Fibroblast of skin of left biceps (primary cell): ENCODE data around the gene PCDHGA1.

Experiments
- DNase-seq, 2 experiments: peaks; one replicate each; pipeline ENCODE4 v3.0.0-alpha.2; 2013; ENCODE audit warnings: low read depth in 2 of 2

Gene PCDHGA1

DNA sequence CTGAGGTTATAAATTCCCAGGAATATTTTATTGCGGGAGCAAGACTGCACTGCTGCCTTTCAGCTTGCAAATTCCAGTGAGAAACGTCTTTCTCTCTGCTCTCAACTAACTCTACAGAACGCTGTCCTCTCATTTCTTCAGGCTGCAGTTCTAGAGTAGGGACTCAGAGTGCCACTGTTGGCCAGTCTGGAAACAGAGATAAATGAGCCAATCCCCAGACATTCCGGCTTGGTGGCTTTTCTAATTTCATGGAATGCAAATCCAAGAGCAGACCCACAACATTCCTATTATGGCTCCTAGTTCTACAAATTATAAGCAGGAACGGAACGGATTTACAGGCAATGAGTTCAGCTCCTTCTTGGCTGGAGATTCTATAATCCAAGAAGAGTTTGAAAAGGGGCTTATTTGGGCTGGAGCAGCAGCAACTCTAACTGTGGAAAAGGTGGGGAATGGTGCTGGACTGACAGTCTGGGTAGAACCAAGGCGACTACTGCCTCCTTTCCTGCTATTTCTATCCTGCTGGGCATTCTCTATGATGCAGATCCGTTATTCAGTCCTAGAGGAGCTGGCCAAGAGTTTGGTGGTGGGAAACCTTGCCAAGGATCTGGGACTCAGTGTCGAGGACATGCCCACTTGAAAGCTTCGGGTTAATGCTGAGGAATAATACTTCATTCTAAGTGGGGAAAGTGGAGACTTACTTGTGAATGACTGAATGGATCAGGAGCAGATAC lies 109.3 kb downstream of the PCDHGA1 start:
- no peak for DNase-seq

DNA sequence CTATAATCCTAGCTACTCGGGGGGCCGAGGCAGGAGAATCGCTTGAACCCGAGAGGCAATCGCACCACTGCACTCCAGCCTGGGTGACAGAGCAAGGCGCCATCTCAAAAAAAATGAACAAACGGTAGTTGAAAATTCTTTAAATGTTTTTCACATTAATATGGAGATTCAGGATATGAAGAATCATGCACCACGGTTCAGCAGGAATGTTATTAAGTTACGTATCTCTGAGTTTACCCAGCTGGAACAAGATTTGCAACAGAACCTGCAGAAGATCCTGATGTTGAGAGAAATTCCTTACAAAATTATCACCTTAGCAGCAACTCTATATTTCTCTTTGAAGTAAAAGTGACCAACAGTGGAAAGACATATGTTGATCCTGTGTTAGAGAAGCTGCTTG lies 110.0 kb downstream of the PCDHGA1 start:
- DNase-seq: no peak

DNA sequence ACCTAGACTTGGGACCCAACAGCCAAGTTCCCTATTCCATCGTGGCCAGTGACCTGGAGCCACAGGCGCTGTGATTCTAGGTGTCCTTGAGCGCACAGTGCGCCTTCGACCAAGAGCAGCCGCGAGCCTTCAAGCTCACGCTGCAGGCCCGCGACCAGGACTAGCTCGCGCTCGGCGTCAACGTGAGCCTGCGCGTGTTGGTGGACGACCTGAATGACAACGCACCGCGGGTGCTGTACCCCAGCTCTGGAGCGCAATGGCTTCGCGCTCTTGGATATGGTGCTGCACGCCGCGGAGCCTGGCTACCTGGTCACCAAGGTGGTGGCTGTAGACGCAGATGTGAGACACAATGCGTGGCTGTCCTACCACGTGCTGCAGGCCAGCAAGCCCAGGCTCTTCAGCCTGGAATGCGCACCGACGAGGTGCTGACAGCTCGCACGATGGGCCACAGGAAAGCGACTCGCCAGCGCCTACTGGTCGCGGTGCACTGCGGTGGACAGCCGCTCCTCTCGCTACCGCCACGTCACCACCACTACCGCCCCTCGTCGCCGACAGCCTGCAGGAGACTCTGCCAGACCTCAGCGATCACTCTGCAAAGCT lies 111.4 kb downstream of the PCDHGA1 start:
- no peak for DNase-seq

DNA sequence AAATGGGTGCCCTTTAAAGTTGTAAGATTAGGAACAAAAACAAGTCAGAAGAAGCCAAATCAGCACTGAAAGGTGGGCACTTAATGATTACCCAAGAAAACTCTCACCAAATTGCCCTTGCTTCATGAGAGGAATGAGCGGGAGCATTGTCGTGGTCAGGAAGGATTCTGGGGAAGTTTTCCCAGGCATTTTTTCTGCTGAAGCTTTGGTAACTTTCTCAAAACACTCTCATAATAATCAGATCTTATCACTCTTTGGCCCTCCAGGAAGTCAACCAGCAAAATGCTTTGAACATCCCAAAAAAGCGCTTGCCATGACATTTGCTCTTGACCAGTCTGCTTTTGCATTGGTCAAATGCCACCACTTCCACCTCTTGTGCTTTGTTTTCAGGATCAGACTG lies 135.0 kb downstream of the PCDHGA1 start:
- no peak for DNase-seq

DNA sequence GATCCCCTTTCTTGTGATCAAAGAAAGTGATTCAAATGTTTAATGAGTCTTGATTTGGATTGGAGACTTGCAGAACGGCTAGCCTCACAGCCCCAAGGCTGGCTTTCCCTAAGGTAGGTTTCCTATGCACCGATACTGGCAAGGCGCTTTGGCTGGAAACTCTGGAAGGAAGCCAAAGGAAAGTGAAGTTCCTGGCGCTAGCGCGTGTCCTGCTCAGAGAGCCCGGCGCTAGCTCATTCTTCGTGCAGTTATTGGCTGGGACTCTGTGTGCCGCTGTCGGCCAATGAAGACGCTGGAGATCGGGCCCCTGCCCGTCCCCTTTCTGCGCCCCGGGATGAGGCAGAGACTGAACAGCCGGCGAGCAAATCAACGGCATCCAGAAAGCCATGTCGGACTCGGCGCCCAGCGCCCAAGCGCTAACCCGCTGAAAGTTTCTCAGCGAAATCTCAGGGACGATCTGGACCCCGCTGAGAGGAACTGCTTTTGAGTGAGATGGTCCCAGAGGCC lies 145.4 kb downstream of the PCDHGA1 start, which contains the start of gene PCDHGC3:
Gene PCDHGC3 (plus strand): TSS at position 342 of the 507 bp plus-strand sequence. CDS start 151 bp downstream, at position 493.
- peak; percentile 91 for DNase-seq

DNA sequence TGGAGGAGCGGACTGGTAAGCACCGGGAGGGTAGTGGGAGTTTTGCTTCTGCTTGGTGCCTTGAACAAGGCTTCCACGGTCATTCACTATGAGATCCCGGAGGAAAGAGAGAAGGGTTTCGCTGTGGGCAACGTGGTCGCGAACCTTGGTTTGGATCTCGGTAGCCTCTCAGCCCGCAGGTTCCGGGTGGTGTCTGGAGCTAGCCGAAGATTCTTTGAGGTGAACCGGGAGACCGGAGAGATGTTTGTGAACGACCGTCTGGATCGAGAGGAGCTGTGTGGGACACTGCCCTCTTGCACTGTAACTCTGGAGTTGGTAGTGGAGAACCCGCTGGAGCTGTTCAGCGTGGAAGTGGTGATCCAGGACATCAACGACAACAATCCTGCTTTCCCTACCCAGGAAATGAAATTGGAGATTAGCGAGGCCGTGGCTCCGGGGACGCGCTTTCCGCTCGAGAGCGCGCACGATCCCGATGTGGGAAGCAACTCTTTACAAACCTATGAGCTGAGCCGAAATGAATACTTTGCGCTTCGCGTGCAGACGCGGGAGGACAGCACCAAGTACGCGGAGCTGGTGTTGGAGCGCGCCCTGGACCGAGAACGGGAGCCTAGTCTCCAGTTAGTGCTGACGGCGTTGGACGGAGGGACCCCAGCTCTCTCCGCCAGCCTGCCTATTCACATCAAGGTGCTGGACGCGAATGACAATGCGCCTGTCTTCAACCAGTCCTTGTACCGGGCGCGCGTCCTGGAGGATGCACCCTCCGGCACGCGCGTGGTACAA lies 146.0 kb downstream of the PCDHGA1 start:
- DNase-seq: peak in 1 of 2 experiments; percentile 58

DNA sequence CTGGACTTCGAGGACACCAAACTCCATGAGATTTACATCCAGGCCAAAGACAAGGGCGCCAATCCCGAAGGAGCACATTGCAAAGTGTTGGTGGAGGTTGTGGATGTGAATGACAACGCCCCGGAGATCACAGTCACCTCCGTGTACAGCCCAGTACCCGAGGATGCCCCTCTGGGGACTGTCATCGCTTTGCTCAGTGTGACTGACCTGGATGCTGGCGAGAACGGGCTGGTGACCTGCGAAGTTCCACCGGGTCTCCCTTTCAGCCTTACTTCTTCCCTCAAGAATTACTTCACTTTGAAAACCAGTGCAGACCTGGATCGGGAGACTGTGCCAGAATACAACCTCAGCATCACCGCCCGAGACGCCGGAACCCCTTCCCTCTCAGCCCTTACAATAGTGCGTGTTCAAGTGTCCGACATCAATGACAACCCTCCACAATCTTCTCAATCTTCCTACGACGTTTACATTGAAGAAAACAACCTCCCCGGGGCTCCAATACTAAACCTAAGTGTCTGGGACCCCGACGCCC lies 146.8 kb downstream of the PCDHGA1 start:
- DNase-seq: no peak

DNA sequence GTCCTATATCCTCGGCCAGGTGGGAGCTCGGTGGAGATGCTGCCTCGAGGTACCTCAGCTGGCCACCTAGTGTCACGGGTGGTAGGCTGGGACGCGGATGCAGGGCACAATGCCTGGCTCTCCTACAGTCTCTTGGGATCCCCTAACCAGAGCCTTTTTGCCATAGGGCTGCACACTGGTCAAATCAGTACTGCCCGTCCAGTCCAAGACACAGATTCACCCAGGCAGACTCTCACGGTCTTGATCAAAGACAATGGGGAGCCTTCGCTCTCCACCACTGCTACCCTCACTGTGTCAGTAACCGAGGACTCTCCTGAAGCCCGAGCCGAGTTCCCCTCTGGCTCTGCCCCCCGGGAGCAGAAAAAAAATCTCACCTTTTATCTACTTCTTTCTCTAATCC lies 147.5 kb downstream of the PCDHGA1 start:
- no peak for DNase-seq

DNA sequence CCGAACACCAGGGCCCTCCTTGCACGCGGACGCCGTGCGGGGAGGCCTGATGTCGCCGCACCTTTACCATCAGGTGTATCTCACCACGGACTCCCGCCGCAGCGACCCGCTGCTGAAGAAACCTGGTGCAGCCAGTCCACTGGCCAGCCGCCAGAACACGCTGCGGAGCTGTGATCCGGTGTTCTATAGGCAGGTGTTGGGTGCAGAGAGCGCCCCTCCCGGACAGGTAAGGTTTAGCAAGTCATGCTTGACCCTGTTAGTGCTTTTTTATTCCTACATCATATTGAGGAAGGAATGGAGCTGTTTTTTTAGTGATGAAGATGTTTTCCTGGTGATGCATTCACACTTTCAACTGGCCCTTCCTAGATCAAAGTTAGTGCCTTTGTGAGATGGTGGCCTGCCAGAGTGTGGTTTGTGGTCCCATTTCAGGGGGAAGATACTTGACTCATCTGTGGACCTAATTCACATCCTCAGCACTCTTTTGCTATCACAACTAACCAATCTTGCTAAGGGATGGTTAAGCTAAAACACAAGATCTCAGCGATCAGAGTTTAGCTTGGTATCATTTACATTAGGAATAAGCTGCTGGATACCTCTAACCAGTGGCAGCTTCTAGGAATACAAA lies 148.1 kb downstream of the PCDHGA1 start:
- DNase-seq: no peak

DNA sequence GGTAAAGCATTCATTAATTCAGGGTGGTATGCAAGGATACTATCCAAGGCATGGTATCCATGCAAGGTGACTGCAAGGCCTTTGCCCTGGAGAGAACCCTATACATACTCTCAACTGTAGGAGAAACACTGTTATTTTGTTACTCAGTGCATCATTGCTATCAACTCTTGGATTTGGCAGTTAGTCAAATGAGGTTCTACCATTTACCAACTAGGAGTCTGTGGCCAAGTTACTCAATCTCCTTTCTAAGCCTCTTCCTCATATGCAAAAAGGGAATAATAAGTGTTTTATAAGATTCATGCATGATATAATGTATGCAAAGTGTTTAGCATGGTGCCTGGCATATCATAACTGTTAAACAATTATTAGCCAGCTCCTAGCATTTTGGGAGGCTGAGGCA lies 149.5 kb downstream of the PCDHGA1 start:
- no peak for DNase-seq

DNA sequence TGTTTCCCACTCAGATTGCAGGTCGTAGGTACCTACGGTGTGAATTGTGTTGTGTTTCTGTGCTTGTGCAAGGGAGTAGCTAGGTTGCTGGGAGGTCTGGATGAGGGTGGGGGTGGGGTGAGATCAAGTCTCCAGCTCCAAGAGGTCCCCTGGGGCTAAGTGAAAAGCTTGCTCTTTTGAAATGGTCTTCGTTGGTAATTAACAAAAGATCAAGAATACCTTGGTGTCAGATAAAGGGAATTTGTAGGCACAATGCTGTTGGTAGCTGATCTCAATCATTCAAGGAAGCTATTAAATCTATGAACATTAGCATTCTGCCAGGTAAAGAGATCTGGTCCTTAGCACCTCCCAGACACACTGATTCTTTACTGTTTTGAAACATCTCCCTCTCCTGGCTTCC lies 153.6 kb downstream of the PCDHGA1 start:
- no peak for DNase-seq

DNA sequence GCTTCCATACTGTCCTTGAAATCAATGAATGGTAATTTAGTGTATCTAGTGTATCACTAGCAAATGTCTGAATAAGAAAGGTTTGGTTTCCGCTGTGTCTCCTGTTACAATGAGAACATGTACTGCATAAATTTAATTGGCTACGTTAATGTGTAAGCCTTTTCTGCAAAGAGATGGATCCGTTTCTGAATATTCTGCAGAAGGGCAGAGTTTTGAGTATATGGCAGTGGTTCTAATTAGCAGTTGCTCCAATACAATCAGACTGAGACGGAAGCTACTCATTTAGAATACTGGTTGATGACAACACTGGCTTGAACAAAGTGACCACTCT lies 154.0 kb downstream of the PCDHGA1 start:
- no peak for DNase-seq

DNA sequence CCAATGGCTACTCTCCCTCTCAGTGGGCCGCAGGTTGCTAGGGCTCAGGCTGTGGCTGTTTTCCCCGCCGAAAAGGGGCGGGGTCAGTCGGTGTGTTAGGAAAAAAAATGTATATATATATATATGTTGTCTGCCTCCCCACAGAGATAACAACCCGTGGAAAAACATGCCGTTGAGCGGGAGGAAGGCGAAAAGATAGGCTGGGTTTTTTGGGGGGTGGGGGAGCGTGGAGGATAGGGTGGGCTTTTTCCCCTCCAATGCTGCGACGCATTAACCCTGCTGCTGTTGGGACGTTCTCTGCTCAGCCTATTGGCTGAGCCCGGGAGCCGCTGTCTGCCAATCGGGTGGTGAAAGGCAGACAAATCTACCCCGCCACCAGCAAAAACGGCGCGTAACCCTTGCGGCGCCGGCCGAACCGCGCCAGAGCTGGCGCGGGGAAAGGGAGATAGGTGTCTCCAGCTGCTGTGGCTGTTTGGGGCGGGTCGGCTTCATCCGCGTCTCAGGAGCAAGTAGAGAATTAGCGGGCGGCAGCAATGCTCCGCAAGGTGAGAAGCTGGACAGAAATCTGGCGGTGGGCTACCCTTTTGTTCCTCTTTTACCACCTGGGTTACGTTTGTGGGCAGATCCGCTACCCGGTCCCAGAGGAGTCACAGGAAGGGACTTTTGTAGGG lies 154.5 kb downstream of the PCDHGA1 start, which contains the start of gene PCDHGC4:
Gene PCDHGC4 (plus strand): TSS at position 390 of the 671 bp plus-strand sequence. CDS start 144 bp downstream, at position 534.
- no peak for DNase-seq

DNA sequence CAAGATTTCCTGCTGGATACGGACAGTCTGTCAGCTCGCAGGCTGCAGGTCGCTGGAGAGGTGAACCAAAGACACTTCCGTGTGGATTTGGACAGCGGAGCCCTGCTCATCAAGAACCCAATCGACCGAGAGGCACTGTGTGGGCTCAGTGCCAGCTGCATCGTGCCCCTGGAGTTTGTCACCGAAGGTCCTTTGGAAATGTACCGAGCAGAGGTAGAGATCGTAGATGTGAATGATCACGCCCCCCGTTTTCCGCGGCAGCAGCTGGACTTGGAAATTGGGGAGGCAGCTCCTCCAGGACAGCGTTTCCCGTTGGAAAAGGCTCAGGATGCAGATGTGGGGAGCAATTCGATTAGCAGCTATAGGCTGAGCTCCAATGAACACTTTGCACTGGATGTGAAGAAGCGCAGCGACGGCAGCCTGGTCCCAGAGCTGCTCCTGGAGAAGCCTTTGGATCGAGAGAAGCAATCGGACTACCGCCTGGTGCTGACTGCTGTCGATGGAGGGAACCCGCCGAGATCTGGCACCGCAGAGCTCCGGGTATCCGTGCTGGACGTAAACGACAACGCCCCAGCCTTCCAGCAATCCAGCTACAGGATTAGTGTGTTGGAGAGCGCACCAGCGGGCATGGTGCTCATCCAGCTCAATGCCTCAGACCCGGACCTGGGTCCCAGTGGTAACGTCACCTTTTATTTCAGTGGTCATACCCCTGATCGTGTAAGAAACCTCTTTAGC lies 155.2 kb downstream of the PCDHGA1 start:
- DNase-seq: no peak

DNA sequence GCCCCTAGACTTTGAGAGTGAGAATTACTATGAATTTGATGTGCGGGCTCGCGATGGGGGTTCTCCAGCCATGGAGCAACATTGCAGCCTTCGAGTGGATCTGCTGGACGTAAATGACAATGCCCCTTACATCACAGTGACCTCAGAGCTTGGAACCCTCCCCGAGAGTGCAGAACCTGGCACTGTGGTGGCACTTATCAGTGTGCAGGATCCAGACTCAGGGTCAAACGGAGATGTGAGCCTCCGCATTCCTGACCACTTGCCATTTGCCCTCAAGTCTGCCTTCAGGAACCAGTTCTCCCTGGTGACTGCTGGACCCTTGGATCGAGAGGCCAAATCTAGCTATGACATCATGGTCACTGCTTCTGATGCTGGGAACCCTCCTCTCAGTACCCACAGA lies 155.8 kb downstream of the PCDHGA1 start:
- no peak for DNase-seq

DNA sequence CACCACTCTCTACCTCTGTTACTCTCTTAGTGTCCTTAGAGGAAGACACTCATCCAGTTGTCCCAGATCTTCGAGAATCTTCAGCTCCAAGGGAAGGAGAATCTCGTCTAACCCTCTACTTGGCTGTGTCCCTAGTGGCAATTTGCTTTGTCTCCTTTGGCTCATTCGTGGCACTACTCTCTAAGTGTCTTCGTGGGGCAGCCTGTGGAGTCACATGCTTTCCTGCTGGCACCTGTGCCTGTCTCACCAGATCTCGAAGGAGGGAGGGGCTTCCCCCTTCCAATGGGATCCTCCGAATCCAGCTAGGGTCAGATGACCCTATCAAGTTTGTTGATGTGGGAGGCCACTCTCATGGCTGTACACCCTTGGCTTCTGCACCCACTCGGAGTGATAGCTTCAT lies 156.8 kb downstream of the PCDHGA1 start:
- DNase-seq: no peak

DNA sequence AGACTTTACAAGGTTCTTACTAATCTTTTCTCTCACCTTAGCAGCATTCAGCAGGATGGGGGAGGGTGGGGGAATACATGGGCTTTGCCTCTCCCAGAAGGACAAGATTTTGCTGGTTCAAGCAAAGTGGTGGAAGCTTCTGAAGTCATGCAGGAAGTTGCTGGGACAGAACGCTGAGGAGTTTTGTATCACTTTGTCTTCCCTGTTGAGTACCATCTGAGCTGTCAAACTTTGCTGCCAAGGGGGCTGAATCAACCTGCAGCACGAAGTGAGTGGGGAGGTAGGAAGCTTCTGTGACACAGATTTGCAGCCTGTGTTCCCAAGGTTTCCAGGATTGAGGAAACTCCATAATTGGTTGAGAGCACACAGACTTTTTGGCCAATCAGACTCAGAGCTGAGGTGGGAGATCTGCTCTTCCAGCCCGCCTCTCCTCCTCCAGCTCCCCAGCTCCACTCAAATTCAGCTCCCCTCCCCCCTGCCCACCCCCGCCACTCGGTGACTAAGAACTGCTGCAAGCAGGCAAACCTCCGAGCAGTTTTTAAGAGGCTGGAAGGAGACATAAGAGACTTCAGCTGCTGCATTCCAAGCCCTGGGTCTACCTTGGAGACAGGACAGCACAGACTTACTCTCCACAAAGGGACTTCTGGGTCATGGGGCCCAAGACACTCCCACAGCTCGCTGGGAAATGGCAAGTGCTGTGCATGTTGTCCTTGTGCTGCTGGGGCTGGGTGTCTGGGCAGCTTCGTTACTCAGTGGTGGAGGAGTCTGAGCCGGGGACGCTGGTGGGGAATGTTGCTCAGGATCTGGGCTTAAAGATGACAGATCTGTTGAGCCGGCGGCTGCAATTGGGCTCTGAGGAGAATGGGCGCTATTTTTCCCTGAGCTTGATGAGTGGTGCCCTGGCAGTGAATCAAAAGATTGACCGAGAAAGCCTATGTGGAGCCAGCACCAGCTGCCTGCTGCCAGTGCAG lies 158.6 kb downstream of the PCDHGA1 start, which contains the start of gene PCDHGC5:
Gene PCDHGC5 (plus strand): TSS at position 491 of the 971 bp plus-strand sequence. CDS start 160 bp downstream, at position 651.
- DNase-seq: peak; percentile 57 to 60

DNA sequence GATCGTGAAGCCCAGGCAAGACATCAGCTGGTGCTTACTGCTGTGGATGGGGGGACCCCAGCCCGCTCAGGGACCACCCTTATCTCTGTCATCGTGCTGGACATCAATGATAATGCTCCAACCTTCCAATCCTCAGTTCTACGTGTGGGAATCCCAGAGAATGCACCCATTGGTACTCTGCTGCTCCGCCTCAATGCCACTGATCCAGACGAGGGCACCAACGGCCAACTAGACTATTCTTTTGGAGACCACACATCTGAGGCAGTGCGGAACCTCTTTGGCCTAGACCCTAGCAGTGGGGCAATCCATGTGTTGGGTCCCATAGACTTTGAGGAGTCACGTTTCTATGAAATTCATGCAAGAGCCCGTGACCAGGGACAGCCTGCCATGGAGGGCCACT lies 159.5 kb downstream of the PCDHGA1 start:
- DNase-seq: no peak

DNA sequence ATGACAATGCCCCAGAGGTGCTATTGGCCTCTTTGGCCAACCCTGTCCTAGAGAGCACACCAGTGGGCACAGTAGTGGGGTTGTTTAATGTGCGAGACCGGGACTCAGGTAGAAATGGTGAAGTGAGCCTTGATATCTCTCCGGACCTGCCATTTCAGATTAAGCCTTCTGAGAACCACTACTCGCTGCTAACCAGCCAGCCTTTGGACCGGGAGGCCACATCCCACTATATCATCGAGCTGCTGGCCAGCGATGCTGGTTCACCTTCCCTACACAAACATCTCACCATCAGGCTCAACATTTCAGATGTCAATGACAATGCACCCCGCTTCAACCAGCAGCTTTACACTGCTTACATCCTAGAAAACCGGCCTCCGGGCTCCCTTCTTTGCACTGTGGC lies 160.0 kb downstream of the PCDHGA1 start:
- DNase-seq: no peak
